ENCODE data around the gene PRPSAP2. TPM values are rescaled to one million over a fixed set of nuclear protein-coding genes. Genes with fewer than 3 reads are reported as not detected.
A peak's percentile ranks its signal among the peaks of the same experiment; 100 is the strongest.

Gene PRPSAP2
- total and polyA plus RNA-seq, 2 of the 8 experiments (the other 6 are each of a cell fraction or from before 2014, with no cell fraction given), result 28.7 to 50.5 TPM

DNA sequence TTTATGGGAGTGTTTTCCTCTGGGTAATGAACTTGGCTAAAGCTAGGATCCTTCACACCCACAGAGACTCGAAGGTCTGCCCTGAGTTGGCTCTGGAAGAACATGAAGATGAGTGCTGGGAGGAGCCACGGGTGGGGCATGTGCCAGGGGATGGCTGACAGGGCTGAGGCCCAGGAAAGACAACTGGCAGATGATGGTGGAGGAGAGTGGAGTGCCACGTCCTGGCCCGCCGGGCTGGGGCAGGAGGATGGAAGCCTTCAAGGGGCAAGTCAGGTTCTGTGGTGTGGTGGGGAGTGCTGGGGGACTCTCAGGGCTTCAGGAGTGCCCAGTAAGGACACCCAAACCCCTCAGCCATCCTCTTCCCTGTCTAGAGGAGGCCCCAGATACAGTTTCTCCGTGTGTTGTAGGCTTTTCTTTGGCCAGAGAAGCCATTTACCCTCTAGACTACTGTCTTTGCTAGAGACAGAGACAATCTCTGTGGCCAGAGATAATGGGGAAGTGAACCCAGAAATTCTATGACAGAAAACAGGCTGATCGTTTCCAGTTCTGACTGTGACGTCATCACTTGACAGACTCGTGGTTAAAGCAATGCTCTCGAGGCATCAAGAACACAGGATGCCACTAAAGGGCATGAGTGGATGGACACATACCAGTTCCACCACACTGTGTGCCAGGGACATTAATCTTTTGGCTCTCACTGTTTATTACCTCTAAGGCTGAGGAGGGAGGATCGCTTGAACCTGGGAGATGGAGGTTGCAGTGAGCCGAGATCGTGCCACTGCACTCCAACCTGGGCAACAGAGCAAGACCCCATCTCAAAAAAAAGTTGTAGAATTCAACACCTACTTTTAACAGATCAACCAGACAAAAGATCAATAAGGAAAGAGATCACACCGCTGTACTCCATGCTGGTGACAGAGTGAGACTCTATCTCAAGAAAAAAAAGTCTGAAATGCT, 75.4 kb downstream of the PRPSAP2 start:
- WGBS, 2 experiments (ENCODE audit: extremely low coverage in 1 of 2, insufficient coverage in 1 of 2, insufficient read length in 1 of 2, insufficient replicate concordance in 2 of 2, low coverage in 1 of 2, low lambda C conversion rate in 2 of 2, missing lambda C conversion rate in 1 of 2), result 90% methylated on average over 14 of the region's 14 CpGs; no CpG with 5 or more reads in 1 of the 2 experiments
- TF ChIP-seq POLR2A (IDR thresholded peaks at IDR 0.05; ENCODE audit: control extremely low read depth in 1 of 2, low read depth in 2 of 2, low read length in 2 of 2) (peak in 1 of 2 experiments; percentile 38; a peak in 1 of 3 replicates), JUN (IDR thresholded peaks at IDR 0.05; ENCODE audit: low read depth, low read length) (no peak), HDAC6 (IDR thresholded peaks at IDR 0.05; ENCODE audit: low read depth, low read length) (no peak)
- H3K18ac ChIP-seq (ENCODE audit: extremely low read depth, low read length), result no peak overlapping the region
- H4K5ac ChIP-seq (ENCODE audit: insufficient read length, low read depth, low read length), result no peak overlapping the region
- H3K79me1 ChIP-seq (ENCODE audit: low read depth, low read length), result no peaks in the 10 kb centered on the region
- H2BK12ac ChIP-seq (ENCODE audit: low read depth, low read length), result no peak overlapping the region
- H2BK15ac ChIP-seq (ENCODE audit: low read length), result no peak overlapping the region
- H3K79me2 ChIP-seq (ENCODE audit: control insufficient read depth in 1 of 2, insufficient read depth in 2 of 2, low read length in 2 of 2), result no peaks in the 10 kb centered on the region
- H3K14ac ChIP-seq (ENCODE audit: insufficient read length), result no peak overlapping the region
- H3K23ac ChIP-seq (ENCODE audit: insufficient read length), result no peak overlapping the region
- H3K56ac ChIP-seq (replicated peaks; ENCODE audit: insufficient read length, low read depth, low read length), result no peak overlapping the region
- no peak overlapping the region for H2AK5ac ChIP-seq (ENCODE audit: low read depth, low read length)
- H3K4me1 ChIP-seq (replicated peaks in 1 of 4; ENCODE audit: control insufficient read depth in 3 of 4, insufficient read depth in 4 of 4, low read length in 3 of 4), result no peaks in the 10 kb centered on the region
- no peak overlapping the region for H2BK120ac ChIP-seq (replicated peaks; ENCODE audit: low read depth, low read length)
- no peak overlapping the region for H2BK5ac ChIP-seq (ENCODE audit: low read depth, low read length)
- no peak overlapping the region for H2BK20ac ChIP-seq (ENCODE audit: low read length)
- POLR2A ChIA-PET (ENCODE audit: partially characterized antibody), result interaction anchor here (1.0 to 1.4 kb wide), 4 partner anchors 9 to 75 kb away, joined by 3 to 4 read pairs (median 3); no protein-coding TSS in a partner anchor
- H3K27ac ChIP-seq (ENCODE audit: low read depth, low read length), result no peak overlapping the region
- peaks cover 3 to 20% (median 13%) of the 10 kb centered on the region in 4 experiments; a peak in 5 of 8 replicates for H3K36me3 ChIP-seq (ENCODE audit: control insufficient read depth in 2 of 4, insufficient read depth in 4 of 4, low read length in 3 of 4)
- H3K9me3 ChIP-seq (ENCODE audit: insufficient read depth in 2 of 2, low read depth in 1 of 2, low read length in 1 of 2), result no peaks in the 10 kb centered on the region
- FAIRE-seq (no peak), DNase-seq (ENCODE audit: low read depth in 1 of 2, low spot score in 2 of 2) (no peak)
- no peak overlapping the region for H3K4me2 ChIP-seq (ENCODE audit: insufficient read depth in 1 of 2, low read depth in 2 of 2, low read length in 2 of 2)
- no peak overlapping the region for H2AFZ ChIP-seq (ENCODE audit: low read length)
- no peak overlapping the region for H3K4me3 ChIP-seq (ENCODE audit: extremely low read depth in 1 of 4, insufficient read depth in 2 of 4, low read depth in 3 of 4, low read length in 4 of 4)
- H3K4ac ChIP-seq (replicated peaks; ENCODE audit: insufficient read length, low read depth, low read length), result no peak overlapping the region
- no peaks in the 10 kb centered on the region for H3K27me3 ChIP-seq (replicated peaks in 1 of 4; ENCODE audit: control insufficient read depth in 3 of 4, extremely low read depth in 1 of 4, insufficient read depth in 3 of 4, low read length in 3 of 4)
- H4K91ac ChIP-seq (replicated peaks; ENCODE audit: insufficient read length, low read length), result no peak overlapping the region
- H3K23me2 ChIP-seq (ENCODE audit: low read depth, low read length), result no peaks in the 10 kb centered on the region
- H4K20me1 ChIP-seq (replicated peaks in 1 of 2; ENCODE audit: control insufficient read depth in 1 of 2, insufficient read depth in 2 of 2, low read length in 2 of 2), result no peaks in the 10 kb centered on the region
- H4K8ac ChIP-seq (ENCODE audit: extremely low read depth, insufficient read depth, low read length), result no peak overlapping the region
- CTCF ChIA-PET (ENCODE audit: partially characterized antibody), result interaction anchor here (0.6 to 1.2 kb wide), 3 partner anchors 26 to 60 kb away, joined by 3 read pairs; no protein-coding TSS in a partner anchor
- H3K9ac ChIP-seq (replicated peaks in 1 of 4; ENCODE audit: extremely low read depth in 1 of 4, low read depth in 3 of 4, low read length in 3 of 4), result no peak overlapping the region

Measured in H1 (cell line).